GM12891 (cell line): ENCODE data around the gene MYH4.

Experiments used
- POLR2A ChIP-seq: IDR thresholded peaks from 2 replicates; pipeline ENCODE4 v1.6.1; 2011; ENCODE audit warnings: low read depth, low read length, control low read depth
- POLR2AphosphoS5 ChIP-seq: IDR thresholded peaks from 2 replicates; pipeline ENCODE4 v1.6.1; 2011; ENCODE audit warnings: low read depth, low read length, control low read depth
- SPI1 ChIP-seq: IDR thresholded peaks from 2 replicates; pipeline ENCODE4 v1.6.1; 2011; ENCODE audit warnings: low read depth, low read length, control low read depth
- TAF1 ChIP-seq: IDR thresholded peaks from 2 replicates; pipeline ENCODE4 v1.6.1; 2011; ENCODE audit warnings: low read depth, low read length, control low read depth

DNA sequence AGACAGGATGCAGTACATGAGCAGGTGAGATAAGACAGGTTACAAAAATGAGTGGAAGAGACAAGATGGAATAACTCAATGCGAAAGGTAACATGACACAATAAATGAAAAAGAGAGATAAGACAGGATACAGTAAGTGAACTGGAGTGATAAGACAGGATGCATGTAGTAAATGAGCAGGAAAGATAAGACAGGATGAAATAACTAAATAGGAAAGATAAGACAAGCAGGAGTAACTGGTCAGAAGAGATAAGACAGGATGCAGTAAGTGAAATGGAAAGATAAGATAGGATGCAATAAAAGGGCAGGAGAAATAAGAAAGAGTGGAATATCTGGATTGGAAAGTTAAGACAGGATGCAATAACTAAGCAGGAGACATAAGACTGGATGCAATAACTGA, 8.3 kb upstream of the MYH4 start:
- TF ChIP-seq POLR2A (no peak), POLR2AphosphoS5 (no peak), TAF1 (no peak), SPI1 (no peak)
